K562 (cell line): ENCODE measurements around the gene HSD17B8. TPM values are rescaled to one million over a fixed set of nuclear protein-coding genes. Genes with fewer than 3 reads are reported as not detected.

ENCODE experiments used
- BDP1 ChIP-seq: IDR thresholded peaks from 3 replicates; pipeline ENCODE4 v1.6.1; 2011; ENCODE audit not compliant: insufficient read length, insufficient read depth
- GTF3C2 ChIP-seq: IDR thresholded peaks from 3 replicates; pipeline ENCODE4 v1.6.1; 2011; ENCODE audit warnings: borderline replicate concordance, mild to moderate bottlenecking, moderate library complexity; ENCODE audit not compliant: insufficient read length; ENCODE audit errors: extremely low read depth
- HDAC3 ChIP-seq: fragments of 450-650 bp; IDR thresholded peaks from 2 replicates; pipeline ENCODE4 v1.6.1; 2018; ENCODE audit warnings: borderline replicate concordance, mild to moderate bottlenecking, moderate library complexity; ENCODE audit not compliant: partially characterized antibody
- LCOR ChIP-seq: sonication (generic); formaldehyde crosslinking; IDR thresholded peaks from 2 replicates; pipeline ENCODE4 v1.8.0; 2022; ENCODE audit warnings: mild to moderate bottlenecking, missing genetic modification reagents
- MNT ChIP-seq, 2 experiments: fragments of 450-650 bp; conservative IDR thresholded peaks; 2 replicates each; pipeline ENCODE4 v1.6.1; 2017; ENCODE audit warnings: mild to moderate bottlenecking in 2 of 2, moderate library complexity in 2 of 2
- NFRKB ChIP-seq: fragments of 450-650 bp; IDR thresholded peaks from 2 replicates; pipeline ENCODE4 v1.6.1; 2016; ENCODE audit warnings: low read depth
- PKNOX1 ChIP-seq: fragments of 450-650 bp; IDR thresholded peaks from 2 replicates; pipeline ENCODE4 v1.6.1; 2016
- SP1 ChIP-seq: sonication (generic); formaldehyde crosslinking; IDR thresholded peaks from 2 replicates; pipeline ENCODE4 v1.8.1; 2022; ENCODE audit warnings: mild to moderate bottlenecking, missing genetic modification reagents
- SPI1 ChIP-seq: IDR thresholded peaks from 2 replicates; pipeline ENCODE4 v1.6.1; 2011; ENCODE audit warnings: low read depth, low read length, control low read depth, borderline replicate concordance
- STAT5A ChIP-seq: IDR thresholded peaks from 2 replicates; pipeline ENCODE4 v1.6.1; 2012; ENCODE audit warnings: low read length, inconsistent platforms, borderline replicate concordance
- THRAP3 ChIP-seq: fragments of 450-650 bp; IDR thresholded peaks from 2 replicates; pipeline ENCODE4 v1.6.1; 2016; ENCODE audit warnings: mild to moderate bottlenecking, inconsistent platforms, borderline replicate concordance
- ZFP91 ChIP-seq: sonication (generic); formaldehyde crosslinking; IDR thresholded peaks from 2 replicates; pipeline ENCODE4 v1.8.0; 2022; ENCODE audit warnings: mild to moderate bottlenecking, missing genetic modification reagents
- ZNF140 ChIP-seq: fragments of 250-450 bp; sonication (Bioruptor Pico); IDR thresholded peaks from 2 replicates; pipeline ENCODE4 v1.8.0; 2021; ENCODE audit warnings: moderate library complexity, mild to moderate bottlenecking, inconsistent platforms
- ZNF518B ChIP-seq: fragments of 250-450 bp; sonication (Bioruptor Pico); IDR thresholded peaks from 2 replicates; pipeline ENCODE4 v1.5.0; 2021; ENCODE audit warnings: mild to moderate bottlenecking, moderate library complexity
- ZNF589 ChIP-seq: fragments of 200-800 bp; sonication (Bioruptor generic); IDR thresholded peaks from 2 replicates; pipeline ENCODE4 v1.6.1; 2016; ENCODE audit warnings: low read depth, missing genetic modification characterization, missing compliant biosample characterization
- polyA plus RNA-seq, 8 experiments: library from polyadenylated mRNA; depleted of rRNA in 4 of 8; stranded (reverse) in 5 of 8; unstranded in 3 of 8; fragments of >200 nt; fragmentation: Nextera tagmentation in 2 of 8; fragmentation: Illumina TruSeq in 1 of 8; extraction: Ambion mirVana in 2 of 8; extraction: Trizol in 1 of 8; gene quantifications; 2 replicates each; pipeline versions ENCODE4 v1.2.1 to v1.2.3, GENCODE V29; 2011 to 2014; ENCODE audit warnings: inconsistent platforms in 1 of 8, missing spikeins in 1 of 8
- total RNA-seq, 7 experiments: library from RNA; depleted of rRNA in 6 of 7; stranded (reverse); fragments of >200 nt in 6 of 7; fragmentation: Illumina TruSeq in 2 of 7; extraction: Trizol in 2 of 7; gene quantifications; 2 replicates each; pipeline versions ENCODE4 v1.2.1 to v1.2.3, GENCODE V29; 2011 to 2021; ENCODE audit warnings: low replicate concordance in 1 of 7

HSD17B8 gene
- total and polyA plus RNA-seq, 9 of the 15 experiments (the other 6 are each of a cell fraction or from before 2014, with no cell fraction given), result 3.7 to 35.2 (median 14.2) TPM

- TF ChIP-seq PKNOX1 (peak; percentile 58), HDAC3 (no peak), GTF3C2 (no peak), NFRKB (peak; percentile 98), ZNF140 (CRISPR knock-in tag) (no peak), MNT (conservative IDR thresholded peaks at IDR 0.05) (peak; percentile 91 to 92; a peak in 3 of 4 replicates), SP1 (CRISPR knock-in tag) (peak; percentile 89), ZNF589 (CRISPR knock-in tag) (peak; percentile 86; the same call in 1 of the 2 replicates), STAT5A (peak; percentile 25; the same call in 1 of the 2 replicates), ZFP91 (no peak), LCOR (peak; percentile 46), SPI1 (peak; percentile 72), ZNF518B (no peak), BDP1 (no peak), THRAP3 (no peak)
Measured at GRCh38 chr6:33200219-33201146, 4.0 kb upstream of the HSD17B8 start, which contains the start of the genes RXRB and SLC39A7 (continued).
